ENCODE results near the gene VSTM1.

- TF ChIP-seq MAX (CRISPR knock-in tag; IDR thresholded peaks at IDR 0.05) (no peak), ZNF263 (CRISPR knock-in tag; IDR thresholded peaks at IDR 0.05; ENCODE audit: low read depth) (no peak)
- TF ChIP-seq, protein P1, sequence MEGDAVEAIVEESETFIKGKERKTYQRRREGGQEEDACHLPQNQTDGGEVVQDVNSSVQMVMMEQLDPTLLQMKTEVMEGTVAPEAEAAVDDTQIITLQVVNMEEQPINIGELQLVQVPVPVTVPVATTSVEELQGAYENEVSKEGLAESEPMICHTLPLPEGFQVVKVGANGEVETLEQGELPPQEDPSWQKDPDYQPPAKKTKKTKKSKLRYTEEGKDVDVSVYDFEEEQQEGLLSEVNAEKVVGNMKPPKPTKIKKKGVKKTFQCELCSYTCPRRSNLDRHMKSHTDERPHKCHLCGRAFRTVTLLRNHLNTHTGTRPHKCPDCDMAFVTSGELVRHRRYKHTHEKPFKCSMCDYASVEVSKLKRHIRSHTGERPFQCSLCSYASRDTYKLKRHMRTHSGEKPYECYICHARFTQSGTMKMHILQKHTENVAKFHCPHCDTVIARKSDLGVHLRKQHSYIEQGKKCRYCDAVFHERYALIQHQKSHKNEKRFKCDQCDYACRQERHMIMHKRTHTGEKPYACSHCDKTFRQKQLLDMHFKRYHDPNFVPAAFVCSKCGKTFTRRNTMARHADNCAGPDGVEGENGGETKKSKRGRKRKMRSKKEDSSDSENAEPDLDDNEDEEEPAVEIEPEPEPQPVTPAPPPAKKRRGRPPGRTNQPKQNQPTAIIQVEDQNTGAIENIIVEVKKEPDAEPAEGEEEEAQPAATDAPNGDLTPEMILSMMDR (IDR thresholded peaks at IDR 0.05), result no peak
Measured at GRCh38 chr19:54069470-54069869, 5.8 kb upstream of the VSTM1 start.
